Stimulated activated CD4-positive, alpha-beta T cell treated with anti-CD3 and anti-CD28 coated beads, TNF-alpha, amount 100 ng/mL, for 4 hours (primary cell): ENCODE measurements around the gene GCAT.

Source experiments
- DNase-seq, 3 experiments: peaks; one replicate each; pipeline ENCODE4 v3.0.0-alpha.2; 2020; ENCODE audit warnings: low read depth in 3 of 3

GCAT gene

GRCh38 chr22:37807410-37808293, at the start of gene GCAT:
Gene GCAT, plus strand, starts transcription at chr22:37807934. Its CDS starts 34 bp downstream, at chr22:37807968.
- peak; percentile 74 to 88 (median 80) for DNase-seq

GRCh38 chr22:37758694-37759093, 49.0 kb upstream of the GCAT start:
- DNase-seq = no peak

DNA sequence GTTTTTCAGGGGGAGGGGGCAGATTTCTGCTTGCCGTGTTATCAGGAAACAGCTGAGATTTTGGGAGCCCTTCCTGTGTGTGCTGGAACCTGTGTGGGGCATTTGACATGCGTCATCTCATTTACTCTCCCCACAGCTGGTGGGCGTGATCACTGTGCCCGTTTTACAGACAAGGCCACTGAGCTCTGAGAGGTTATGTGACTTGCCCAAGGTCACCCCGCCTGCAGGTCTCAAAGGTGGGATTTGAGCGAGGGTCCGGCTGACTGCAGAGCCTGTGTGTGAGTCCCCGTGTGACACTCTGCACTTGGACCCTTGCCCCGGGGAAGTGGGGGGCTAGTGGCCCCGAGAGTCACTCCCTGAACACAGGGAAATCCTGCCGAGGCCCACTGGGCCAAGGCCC, 48.5 kb upstream of the GCAT start:
- DNase-seq = no peak

- DNase-seq = no peak
Observed at GRCh38 chr22:37760152-37760551, 47.6 kb upstream of the GCAT start.

GRCh38 chr22:37762389-37762836, 45.3 kb upstream of the GCAT start:
- DNase-seq = no peak

- no peak for DNase-seq
Observed at GRCh38 chr22:37763012-37763411, 44.7 kb upstream of the GCAT start.

DNA sequence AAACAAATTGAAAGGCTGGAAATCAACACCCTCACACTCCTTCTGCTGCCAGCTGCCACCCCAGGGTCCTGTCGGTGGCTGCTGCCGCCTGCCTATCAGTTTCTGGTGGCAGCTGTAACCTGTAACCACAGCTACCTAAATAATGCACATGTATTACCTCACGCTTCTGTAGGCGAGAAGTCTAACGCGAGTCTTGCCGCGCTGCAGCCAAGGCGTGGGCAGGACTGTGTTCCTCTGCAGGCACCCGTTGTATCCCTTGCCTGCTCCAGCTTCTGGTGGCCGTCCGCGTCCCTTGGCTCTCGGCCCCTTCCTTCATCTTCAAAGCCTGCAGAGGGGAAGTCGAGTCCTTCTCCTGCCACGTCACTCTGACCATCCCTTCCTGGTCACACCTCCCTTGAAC, 44.1 kb upstream of the GCAT start:
- no peak for DNase-seq

- no peak for DNase-seq
Observed at GRCh38 chr22:37764622-37765021, 43.1 kb upstream of the GCAT start.

GRCh38 chr22:37765498-37765897, 42.2 kb upstream of the GCAT start:
- no peak for DNase-seq

- no peak for DNase-seq
Observed at GRCh38 chr22:37765953-37766576, 41.7 kb upstream of the GCAT start.

DNA sequence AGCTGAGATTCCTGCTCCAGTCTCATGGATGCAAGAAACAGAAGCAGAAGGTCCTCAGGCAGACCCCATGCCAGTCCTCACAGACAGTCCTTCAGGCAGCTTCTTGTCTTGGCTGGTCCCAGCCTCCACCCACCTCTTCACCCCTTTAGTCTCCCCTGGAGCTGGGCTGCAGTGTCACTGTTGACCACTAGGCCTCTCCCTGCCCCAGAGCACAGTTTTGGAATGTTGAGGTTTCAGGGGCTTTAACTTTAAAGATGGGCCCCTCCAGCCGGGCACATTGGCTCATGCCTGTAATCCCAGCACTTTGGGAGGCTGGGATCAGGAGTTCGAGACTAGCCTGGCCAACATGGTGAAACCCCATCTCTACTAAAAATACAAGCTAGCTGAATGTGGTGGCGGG, 39.5 kb upstream of the GCAT start:
- no peak for DNase-seq

DNA sequence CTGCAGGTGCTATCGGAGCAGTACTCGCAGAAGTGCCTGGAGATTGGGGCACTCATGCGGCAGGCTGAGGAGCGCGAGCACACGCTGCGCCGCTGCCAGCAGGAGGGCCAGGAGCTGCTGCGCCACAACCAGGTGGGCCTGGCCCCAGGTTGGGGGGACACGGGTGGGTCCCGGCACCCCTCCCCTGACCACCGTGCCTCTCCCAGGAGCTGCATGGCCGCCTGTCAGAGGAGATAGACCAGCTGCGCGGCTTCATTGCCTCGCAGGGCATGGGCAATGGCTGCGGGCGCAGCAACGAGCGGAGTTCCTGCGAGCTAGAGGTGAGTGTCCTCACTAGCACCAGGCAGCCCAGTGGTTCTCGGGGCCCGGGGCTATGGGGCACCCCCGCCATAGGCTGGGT, 38.7 kb upstream of the GCAT start:
- no peak for DNase-seq

GRCh38 chr22:37771081-37771480, 36.7 kb upstream of the GCAT start:
- DNase-seq = no peak

DNA sequence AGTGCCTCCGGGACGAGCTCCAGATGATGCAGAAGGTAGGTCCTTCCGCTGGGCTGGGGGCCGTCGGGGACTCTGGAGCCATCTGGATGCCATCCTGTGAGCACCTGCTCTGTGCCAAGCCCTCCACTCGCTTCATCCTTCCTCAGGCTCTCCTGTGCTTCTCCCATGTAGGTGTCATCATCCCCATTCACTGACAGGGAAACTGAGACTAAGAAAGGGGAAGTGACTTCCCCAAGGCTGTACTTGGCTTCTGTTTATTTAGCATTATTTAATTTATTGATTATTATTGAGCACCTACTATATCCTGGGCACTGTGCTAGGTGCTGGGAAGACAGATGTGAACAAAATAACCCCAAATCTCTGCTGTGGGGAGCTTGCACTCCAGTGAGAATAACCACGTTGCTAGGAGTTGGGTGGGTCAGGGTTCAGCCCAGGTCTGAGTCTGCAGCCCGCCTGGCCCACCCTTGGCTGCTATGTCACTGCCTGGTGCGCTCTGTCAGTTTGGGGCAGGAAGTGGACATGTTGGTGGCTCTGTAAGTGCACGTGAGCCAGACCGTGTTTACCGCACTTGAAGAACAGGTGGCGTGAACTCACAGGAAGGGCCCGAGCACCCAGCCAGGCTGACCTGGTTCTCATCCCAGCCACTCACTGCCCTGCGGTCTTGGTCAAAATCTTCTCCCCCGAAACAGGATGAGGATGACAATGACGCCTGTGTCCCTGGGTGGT, 35.9 kb upstream of the GCAT start:
- DNase-seq = no peak

DNA sequence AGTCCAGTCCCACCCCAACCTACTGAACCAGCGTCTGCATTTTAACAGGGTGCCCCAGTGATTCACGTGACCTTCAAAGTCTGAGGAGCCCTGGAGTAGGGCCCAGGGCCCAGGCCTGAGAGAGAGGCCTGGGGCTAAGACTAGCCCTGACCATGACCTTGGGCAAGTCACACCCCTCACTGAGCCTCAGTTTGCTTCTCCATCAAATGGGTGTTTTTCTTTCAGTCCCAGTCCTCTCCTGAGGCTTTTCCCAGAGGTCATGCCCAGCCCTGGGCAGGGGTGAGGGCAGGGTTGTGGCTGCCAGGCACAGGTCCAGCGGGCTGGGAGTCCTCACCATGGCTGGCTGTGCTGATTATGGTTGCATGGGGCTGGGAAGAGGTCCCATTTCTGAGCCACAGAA, 33.0 kb upstream of the GCAT start:
- no peak for DNase-seq

- no peak for DNase-seq
Observed at GRCh38 chr22:37775785-37776638, 31.7 kb upstream of the GCAT start.

DNA sequence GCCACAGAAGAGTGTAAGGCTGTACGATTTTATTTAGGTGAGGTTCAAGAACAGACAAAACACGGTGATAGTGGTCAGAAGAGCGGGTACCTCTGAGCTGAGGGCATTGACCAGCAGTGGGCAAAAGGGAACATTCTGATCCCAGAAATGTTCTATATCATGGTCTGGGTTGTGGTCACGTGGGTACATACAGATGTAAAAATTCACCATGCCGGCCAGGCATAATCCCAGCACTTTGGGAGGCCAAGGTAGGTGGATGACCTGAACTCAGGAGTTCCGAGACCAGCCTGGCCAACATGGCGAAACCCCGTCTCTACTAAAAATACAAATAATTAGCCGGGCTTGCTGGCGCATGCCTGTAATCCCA, 31.1 kb upstream of the GCAT start:
- DNase-seq = no peak

- DNase-seq = no peak
Observed at GRCh38 chr22:37777122-37777687, 30.5 kb upstream of the GCAT start.

GRCh38 chr22:37778370-37779009, 29.2 kb upstream of the GCAT start:
- DNase-seq = no peak

DNA sequence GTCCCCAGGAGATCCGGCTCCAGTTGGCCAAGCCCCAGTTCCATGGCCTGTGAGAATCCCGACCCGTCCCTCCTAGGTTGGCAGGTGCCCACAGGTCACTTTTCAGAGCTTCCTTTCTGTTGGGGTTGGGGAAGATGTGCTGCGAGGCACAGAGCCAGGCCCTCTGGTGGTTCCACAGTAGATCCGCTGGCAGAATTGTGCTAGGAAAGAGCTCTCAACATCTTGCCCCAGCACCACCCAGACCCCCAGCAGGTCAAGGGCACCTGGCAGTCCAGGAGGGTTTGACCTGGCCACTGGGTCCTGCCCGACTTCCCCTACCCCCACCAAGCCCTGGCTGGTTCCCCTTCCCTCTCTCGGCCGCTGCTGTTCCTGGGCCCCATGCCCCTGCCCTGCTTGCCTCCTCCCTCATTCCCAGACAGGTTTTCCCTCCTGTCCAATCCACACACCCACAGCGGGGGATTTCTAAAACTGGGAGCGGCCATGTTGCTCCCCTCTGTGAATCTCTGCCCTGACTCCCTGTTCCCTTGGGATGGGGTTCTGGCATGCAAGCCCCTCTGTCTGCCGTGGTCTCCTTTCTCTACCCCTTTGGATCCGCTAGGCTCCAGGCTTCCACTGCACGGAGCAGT, 26.2 kb upstream of the GCAT start:
- DNase-seq = no peak
